ENCODE data around the gene SMAGP. TPM values are rescaled to one million over a fixed set of nuclear protein-coding genes. Genes with fewer than 3 reads are reported as not detected.

The SMAGP gene
- total RNA-seq, 6 experiments from 2014 or later: 2.9 to 9.7 (median 5.6) TPM

DNA sequence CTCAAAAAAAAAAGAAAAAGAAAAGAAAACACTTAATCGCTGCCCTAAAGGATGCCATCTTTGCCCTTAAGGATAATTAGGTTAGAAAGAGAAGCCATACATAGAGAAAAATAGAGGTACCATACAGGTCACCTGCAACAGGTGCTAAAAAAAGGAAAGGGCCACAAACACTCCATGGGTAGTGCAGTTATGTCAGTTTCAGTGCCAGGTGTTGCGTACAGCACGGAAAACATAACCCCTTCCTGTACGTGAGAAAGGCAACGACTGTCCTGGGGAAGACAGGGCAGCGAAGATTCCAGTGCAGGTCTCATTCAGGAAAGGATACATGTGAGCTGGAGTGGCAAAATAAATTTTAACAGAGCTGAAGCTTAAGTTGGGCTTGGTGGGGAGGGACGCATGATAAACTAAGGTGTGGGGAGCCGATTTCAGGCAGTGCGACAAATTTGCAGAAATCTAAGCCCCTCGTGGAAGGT is 32.1 kb downstream of the SMAGP start:
- Histone ChIP-seq H3K4me3 (peak overlapping the region; percentile 80 to 100 (median 100)), H3K36me3 (peaks cover 0 to 29% (median 16%) of the 10 kb centered on the region in 4 donors), H3K4me1 (peaks cover 0 to 14% (median 6%) of the 10 kb centered on the region in 4 donors), H3K27me3 (no peaks in the 10 kb centered on the region), H3K9me3 (no peaks in the 10 kb centered on the region), H3K27ac (peak overlapping the region; percentile 99 to 100 (median 100))
- 9% methylated on average over 10 of the region's 10 CpGs for WGBS (ENCODE audit: insufficient coverage, low coverage, low lambda C conversion rate, missing lambda C conversion rate)
- intact Hi-C loops (cut with DNase I): no loop called here
- DNase-seq (peak in 1 of 3 donors; percentile 63), ATAC-seq (peak; percentile 24 to 42 (median 28))
- TF ChIP-seq, protein P1, sequence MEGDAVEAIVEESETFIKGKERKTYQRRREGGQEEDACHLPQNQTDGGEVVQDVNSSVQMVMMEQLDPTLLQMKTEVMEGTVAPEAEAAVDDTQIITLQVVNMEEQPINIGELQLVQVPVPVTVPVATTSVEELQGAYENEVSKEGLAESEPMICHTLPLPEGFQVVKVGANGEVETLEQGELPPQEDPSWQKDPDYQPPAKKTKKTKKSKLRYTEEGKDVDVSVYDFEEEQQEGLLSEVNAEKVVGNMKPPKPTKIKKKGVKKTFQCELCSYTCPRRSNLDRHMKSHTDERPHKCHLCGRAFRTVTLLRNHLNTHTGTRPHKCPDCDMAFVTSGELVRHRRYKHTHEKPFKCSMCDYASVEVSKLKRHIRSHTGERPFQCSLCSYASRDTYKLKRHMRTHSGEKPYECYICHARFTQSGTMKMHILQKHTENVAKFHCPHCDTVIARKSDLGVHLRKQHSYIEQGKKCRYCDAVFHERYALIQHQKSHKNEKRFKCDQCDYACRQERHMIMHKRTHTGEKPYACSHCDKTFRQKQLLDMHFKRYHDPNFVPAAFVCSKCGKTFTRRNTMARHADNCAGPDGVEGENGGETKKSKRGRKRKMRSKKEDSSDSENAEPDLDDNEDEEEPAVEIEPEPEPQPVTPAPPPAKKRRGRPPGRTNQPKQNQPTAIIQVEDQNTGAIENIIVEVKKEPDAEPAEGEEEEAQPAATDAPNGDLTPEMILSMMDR (IDR thresholded peaks at IDR 0.05): no peak
- no peak for TF ChIP-seq POLR2A (IDR thresholded peaks at IDR 0.05)

DNA sequence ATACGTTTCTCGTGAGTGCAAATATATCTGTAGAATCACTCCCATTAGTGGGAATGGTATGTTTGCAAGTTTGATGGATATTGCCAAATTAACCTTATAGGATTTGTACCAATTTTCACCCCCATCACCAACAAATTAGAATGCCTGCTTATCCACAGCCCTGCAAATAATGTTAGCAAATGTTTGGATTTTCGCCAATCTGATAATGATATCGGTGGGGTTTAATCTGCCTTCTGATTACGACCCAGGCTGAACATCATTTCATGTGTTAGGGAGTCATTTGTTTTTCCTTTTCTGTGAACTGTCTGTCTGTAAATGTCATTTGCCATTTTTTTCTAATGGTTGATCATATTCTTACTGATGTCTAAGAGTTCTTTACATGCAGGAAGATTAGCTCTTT is 35.7 kb downstream of the SMAGP start:
- peaks cover 0 to 5% (median under 1%) of the 10 kb centered on the region in 4 donors for H3K4me1 ChIP-seq
- ATAC-seq: no peak
- WGBS (ENCODE audit: insufficient coverage, low coverage, low lambda C conversion rate, missing lambda C conversion rate): 48% methylated on average over 5 of the region's 5 CpGs
- H3K27me3 ChIP-seq: no peaks in the 10 kb centered on the region
- TF ChIP-seq POLR2A (IDR thresholded peaks at IDR 0.05): no peak
- TF ChIP-seq, protein P1 (IDR thresholded peaks at IDR 0.05): no peak
- no peak for DNase-seq
- no peaks in the 10 kb centered on the region for H3K9me3 ChIP-seq
- no peaks in the 10 kb centered on the region for H3K36me3 ChIP-seq
- no peak overlapping the region for H3K4me3 ChIP-seq
- no peak overlapping the region for H3K27ac ChIP-seq
- intact Hi-C loops (cut with DNase I): no loop called here

DNA sequence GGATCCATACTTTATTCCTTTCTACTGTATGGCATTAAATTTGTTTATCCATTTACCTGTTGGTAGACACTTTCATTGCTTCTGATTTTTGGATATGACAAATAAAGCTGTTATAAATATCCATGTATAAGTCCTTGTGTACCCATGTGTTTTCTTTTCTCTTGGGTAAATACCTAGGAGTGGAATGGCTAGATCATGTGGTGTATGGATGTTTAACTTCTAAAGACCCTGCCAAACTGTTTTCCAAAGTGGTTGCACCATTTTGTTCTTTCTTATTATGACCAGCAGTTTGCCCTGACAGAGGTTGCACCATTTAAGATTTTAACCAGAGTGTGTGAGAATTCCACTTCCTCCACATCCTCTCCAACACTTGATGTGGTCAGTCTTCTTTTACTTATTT is 37.6 kb downstream of the SMAGP start:
- no peak overlapping the region for H3K4me3 ChIP-seq
- H3K4me1 ChIP-seq: no peaks in the 10 kb centered on the region
- DNase-seq: no peak
- intact Hi-C loops (cut with DNase I): no loop called here
- no peaks in the 10 kb centered on the region for H3K36me3 ChIP-seq
- H3K9me3 ChIP-seq: no peaks in the 10 kb centered on the region
- TF ChIP-seq, protein P1 (IDR thresholded peaks at IDR 0.05): no peak
- no peak for TF ChIP-seq POLR2A (IDR thresholded peaks at IDR 0.05)
- no peak for ATAC-seq
- H3K27me3 ChIP-seq: no peaks in the 10 kb centered on the region
- no peak overlapping the region for H3K27ac ChIP-seq

DNA sequence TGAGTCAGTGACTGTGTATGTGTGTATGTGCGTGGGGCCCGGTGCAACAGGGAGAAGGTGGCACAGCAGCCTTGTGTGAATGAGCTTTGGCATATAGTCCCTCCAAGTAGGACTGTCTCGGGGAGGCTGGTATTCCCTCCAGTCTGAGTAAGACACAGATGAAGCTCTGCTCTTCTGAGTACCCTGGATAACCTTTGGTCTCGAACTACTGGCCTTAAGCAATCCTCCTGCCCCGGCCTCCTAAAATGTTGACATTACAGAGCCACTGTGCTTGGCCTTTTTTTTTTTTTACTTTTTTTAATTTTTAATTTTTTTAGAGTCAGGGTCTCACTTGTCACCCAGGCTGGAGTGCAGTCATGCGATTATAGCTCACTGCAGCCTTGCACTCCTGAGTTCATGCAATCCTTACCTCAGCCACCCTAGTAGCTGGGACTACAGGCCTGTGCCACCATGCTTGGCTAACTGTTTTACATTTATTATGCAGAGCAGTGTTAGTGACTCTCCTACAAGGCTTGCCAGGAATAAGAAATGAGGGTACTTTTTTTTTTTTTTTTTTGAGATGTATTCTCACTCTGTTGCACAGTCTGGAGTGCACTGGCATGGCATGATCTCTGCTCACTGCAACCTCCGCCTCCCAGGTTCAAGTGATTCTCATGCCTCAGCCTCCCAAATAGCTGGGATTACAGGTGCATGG is 41.0 kb downstream of the SMAGP start:
- WGBS (ENCODE audit: insufficient coverage, low coverage, low lambda C conversion rate, missing lambda C conversion rate): 92% methylated on average over 5 of the region's 7 CpGs
- Histone ChIP-seq H3K27ac (no peak overlapping the region), H3K4me1 (no peaks in the 10 kb centered on the region), H3K9me3 (no peaks in the 10 kb centered on the region), H3K4me3 (no peak overlapping the region), H3K27me3 (no peaks in the 10 kb centered on the region), H3K36me3 (no peaks in the 10 kb centered on the region)
- TF ChIP-seq POLR2A (IDR thresholded peaks at IDR 0.05): no peak
- TF ChIP-seq, protein P1 (IDR thresholded peaks at IDR 0.05): no peak
- intact Hi-C loops (cut with DNase I): no loop called here
- no peak for DNase-seq
- ATAC-seq: no peak

All from right lobe of liver (tissue), 6 donors.